ENCODE results near the gene APOA5. TPM values are rescaled to one million over a fixed set of nuclear protein-coding genes. Genes with fewer than 3 reads are reported as not detected.

APOA5 gene
- total and polyA plus RNA-seq, 2 of the 13 experiments (the other 11 are each of a cell fraction or from before 2014, with no cell fraction given), result 44.0 to 49.1 TPM

DNA sequence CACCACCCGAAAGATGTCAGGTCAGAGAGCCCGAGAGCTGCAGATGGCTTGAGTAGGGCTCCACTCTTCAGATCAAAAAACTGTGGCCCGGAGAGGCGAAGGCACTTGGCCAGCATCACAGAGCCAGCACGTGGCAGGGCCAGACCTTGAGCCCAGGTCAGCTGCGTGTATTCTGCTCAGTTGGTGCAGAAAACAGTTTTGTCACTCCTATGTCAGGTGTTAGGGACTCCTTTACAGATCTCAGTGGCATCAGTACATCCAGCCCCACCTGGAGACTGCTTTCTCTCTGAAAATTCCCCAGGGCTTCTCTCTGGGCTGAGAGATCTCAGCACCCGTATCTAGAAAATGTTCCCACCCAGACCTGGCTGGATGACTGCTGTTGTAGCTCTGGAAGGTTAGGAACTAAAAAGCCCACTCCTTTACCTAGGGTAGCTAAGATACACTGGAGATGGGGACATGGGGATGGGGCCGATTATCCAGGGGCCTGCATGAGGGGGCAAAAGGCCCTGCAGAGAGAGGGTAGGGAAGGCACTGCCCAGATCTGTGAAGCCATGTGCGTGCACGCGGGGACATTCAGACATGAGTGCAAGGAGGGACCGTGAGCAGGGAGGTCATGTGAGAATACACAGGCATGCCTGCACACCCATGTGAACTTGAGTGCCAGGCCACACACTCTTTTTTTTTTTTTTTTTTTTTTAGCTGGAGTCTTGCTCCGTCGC is 42.3 kb upstream of the APOA5 start (continued):
- TF ChIP-seq ZNF292 (CRISPR knock-in tag; IDR thresholded peaks at IDR 0.05; ENCODE audit: borderline replicate concordance, low read depth) (peak; percentile 52; the same call in 1 of the 2 replicates), MTF1 (CRISPR knock-in tag; IDR thresholded peaks at IDR 0.05) (no peak), TCF7L2 (IDR thresholded peaks at IDR 0.05; ENCODE audit: low read depth, low read length) (no peak), REXO4 (CRISPR knock-in tag; IDR thresholded peaks at IDR 0.05; ENCODE audit: borderline replicate concordance) (no peak), ZNF660 (CRISPR knock-in tag; IDR thresholded peaks at IDR 0.05; ENCODE audit: borderline replicate concordance, low read depth) (no peak), ZFP1 (CRISPR knock-in tag; IDR thresholded peaks at IDR 0.05) (peak; percentile 74; the same call in 1 of the 2 replicates), ZNF253 (CRISPR knock-in tag; IDR thresholded peaks at IDR 0.05; ENCODE audit: borderline replicate concordance) (no peak), ZFY (CRISPR knock-in tag; IDR thresholded peaks at IDR 0.05) (peak; percentile 78), ZBTB1 (CRISPR knock-in tag; IDR thresholded peaks at IDR 0.05; ENCODE audit: borderline replicate concordance) (no peak), ZNF552 (CRISPR knock-in tag; IDR thresholded peaks at IDR 0.05; ENCODE audit: borderline replicate concordance) (0 out of 2 replicates have a peak, but pooled peaks have one; percentile 59), CENPX (CRISPR knock-in tag; IDR thresholded peaks at IDR 0.05) (no peak), ZNF326 (CRISPR knock-in tag; IDR thresholded peaks at IDR 0.05; ENCODE audit: borderline replicate concordance) (peak; percentile 66; the same call in 1 of the 2 replicates), ZFP82 (CRISPR knock-in tag; IDR thresholded peaks at IDR 0.05; ENCODE audit: borderline replicate concordance) (peak; percentile 50; the same call in 1 of the 2 replicates), FOXM1 (CRISPR knock-in tag; IDR thresholded peaks at IDR 0.05) (no peak), NFIB (CRISPR knock-in tag; IDR thresholded peaks at IDR 0.05; ENCODE audit: borderline replicate concordance) (no peak), MYNN (CRISPR knock-in tag; IDR thresholded peaks at IDR 0.05; ENCODE audit: low read depth) (no peak)
- TF ChIP-seq, protein P1, sequence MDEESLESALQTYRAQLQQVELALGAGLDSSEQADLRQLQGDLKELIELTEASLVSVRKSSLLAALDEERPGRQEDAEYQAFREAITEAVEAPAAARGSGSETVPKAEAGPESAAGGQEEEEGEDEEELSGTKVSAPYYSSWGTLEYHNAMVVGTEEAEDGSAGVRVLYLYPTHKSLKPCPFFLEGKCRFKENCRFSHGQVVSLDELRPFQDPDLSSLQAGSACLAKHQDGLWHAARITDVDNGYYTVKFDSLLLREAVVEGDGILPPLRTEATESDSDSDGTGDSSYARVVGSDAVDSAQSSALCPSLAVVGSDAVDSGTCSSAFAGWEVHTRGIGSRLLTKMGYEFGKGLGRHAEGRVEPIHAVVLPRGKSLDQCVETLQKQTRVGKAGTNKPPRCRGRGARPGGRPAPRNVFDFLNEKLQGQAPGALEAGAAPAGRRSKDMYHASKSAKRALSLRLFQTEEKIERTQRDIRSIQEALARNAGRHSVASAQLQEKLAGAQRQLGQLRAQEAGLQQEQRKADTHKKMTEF (CRISPR knock-in tag; IDR thresholded peaks at IDR 0.05), result peak; percentile 89
- TF ChIP-seq, protein P2, sequence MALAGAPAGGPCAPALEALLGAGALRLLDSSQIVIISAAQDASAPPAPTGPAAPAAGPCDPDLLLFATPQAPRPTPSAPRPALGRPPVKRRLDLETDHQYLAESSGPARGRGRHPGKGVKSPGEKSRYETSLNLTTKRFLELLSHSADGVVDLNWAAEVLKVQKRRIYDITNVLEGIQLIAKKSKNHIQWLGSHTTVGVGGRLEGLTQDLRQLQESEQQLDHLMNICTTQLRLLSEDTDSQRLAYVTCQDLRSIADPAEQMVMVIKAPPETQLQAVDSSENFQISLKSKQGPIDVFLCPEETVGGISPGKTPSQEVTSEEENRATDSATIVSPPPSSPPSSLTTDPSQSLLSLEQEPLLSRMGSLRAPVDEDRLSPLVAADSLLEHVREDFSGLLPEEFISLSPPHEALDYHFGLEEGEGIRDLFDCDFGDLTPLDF (CRISPR knock-in tag; IDR thresholded peaks at IDR 0.05), result no peak
- TF ChIP-seq, protein P3, sequence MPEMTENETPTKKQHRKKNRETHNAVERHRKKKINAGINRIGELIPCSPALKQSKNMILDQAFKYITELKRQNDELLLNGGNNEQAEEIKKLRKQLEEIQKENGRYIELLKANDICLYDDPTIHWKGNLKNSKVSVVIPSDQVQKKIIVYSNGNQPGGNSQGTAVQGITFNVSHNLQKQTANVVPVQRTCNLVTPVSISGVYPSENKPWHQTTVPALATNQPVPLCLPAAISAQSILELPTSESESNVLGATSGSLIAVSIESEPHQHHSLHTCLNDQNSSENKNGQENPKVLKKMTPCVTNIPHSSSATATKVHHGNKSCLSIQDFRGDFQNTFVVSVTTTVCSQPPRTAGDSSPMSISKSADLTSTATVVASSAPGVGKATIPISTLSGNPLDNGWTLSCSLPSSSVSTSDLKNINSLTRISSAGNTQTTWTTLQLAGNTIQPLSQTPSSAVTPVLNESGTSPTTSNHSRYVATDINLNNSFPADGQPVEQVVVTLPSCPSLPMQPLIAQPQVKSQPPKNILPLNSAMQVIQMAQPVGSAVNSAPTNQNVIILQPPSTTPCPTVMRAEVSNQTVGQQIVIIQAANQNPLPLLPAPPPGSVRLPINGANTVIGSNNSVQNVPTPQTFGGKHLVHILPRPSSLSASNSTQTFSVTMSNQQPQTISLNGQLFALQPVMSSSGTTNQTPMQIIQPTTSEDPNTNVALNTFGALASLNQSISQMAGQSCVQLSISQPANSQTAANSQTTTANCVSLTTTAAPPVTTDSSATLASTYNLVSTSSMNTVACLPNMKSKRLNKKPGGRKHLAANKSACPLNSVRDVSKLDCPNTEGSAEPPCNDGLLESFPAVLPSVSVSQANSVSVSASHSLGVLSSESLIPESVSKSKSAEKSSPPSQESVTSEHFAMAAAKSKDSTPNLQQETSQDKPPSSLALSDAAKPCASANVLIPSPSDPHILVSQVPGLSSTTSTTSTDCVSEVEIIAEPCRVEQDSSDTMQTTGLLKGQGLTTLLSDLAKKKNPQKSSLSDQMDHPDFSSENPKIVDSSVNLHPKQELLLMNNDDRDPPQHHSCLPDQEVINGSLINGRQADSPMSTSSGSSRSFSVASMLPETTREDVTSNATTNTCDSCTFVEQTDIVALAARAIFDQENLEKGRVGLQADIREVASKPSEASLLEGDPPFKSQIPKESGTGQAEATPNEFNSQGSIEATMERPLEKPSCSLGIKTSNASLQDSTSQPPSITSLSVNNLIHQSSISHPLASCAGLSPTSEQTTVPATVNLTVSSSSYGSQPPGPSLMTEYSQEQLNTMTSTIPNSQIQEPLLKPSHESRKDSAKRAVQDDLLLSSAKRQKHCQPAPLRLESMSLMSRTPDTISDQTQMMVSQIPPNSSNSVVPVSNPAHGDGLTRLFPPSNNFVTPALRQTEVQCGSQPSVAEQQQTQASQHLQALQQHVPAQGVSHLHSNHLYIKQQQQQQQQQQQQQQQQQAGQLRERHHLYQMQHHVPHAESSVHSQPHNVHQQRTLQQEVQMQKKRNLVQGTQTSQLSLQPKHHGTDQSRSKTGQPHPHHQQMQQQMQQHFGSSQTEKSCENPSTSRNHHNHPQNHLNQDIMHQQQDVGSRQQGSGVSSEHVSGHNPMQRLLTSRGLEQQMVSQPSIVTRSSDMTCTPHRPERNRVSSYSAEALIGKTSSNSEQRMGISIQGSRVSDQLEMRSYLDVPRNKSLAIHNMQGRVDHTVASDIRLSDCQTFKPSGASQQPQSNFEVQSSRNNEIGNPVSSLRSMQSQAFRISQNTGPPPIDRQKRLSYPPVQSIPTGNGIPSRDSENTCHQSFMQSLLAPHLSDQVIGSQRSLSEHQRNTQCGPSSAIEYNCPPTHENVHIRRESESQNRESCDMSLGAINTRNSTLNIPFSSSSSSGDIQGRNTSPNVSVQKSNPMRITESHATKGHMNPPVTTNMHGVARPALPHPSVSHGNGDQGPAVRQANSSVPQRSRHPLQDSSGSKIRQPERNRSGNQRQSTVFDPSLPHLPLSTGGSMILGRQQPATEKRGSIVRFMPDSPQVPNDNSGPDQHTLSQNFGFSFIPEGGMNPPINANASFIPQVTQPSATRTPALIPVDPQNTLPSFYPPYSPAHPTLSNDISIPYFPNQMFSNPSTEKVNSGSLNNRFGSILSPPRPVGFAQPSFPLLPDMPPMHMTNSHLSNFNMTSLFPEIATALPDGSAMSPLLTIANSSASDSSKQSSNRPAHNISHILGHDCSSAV (CRISPR knock-in tag; IDR thresholded peaks at IDR 0.05; ENCODE audit: borderline replicate concordance), result no peak; the same call in 1 of the 2 replicates

All from HepG2 (cell line).